ENCODE data around the gene AGAP1. TPM values are rescaled to one million over a fixed set of nuclear protein-coding genes. Genes with fewer than 3 reads are reported as not detected.

The AGAP1 gene
- polyA plus RNA-seq, 1 donor from 2014 or later, result 17.4 TPM

- Histone ChIP-seq H3K9me2 (ENCODE audit: insufficient read depth, low read length) (no peaks in the 10 kb centered on the region), H3K9ac (ENCODE audit: low read length) (no peak overlapping the region), H3K4me2 (ENCODE audit: low read length) (no peak overlapping the region), H3K79me2 (replicated peaks; ENCODE audit: insufficient read depth, low read length) (peaks cover 25% of the 10 kb centered on the region), H4K20me1 (ENCODE audit: insufficient read depth) (no peaks in the 10 kb centered on the region), H3K27ac (ENCODE audit: low read length) (no peak overlapping the region), H3K4me3 (ENCODE audit: low read length) (no peak overlapping the region), H3K9me3 (ENCODE audit: low read length) (no peaks in the 10 kb centered on the region), H3K36me3 (ENCODE audit: insufficient read depth, low read length) (no peaks in the 10 kb centered on the region), H2AFZ (ENCODE audit: low read depth, low read length) (no peak overlapping the region), H3F3A (ENCODE audit: insufficient read depth, low read length, poor library complexity, severe bottlenecking) (no peaks in the 10 kb centered on the region), H3K27me3 (ENCODE audit: insufficient read depth, low read depth, low read length) (no peaks in the 10 kb centered on the region)
- TF ChIP-seq EZH2 (IDR thresholded peaks at IDR 0.05; ENCODE audit: borderline replicate concordance, insufficient read depth, low read length, poor library complexity, severe bottlenecking), result no peak
- no peak for TF ChIP-seq RAD21 (conservative IDR thresholded peaks at IDR 0.05)
- TF ChIP-seq MXI1 (conservative IDR thresholded peaks at IDR 0.05; ENCODE audit: poor library complexity, severe bottlenecking), result no peak
- TF ChIP-seq EP300 (conservative IDR thresholded peaks at IDR 0.05; ENCODE audit: poor library complexity, severe bottlenecking), result no peak
- no peak for TF ChIP-seq POLR2AphosphoS5 (IDR thresholded peaks at IDR 0.05)
- no peak for TF ChIP-seq SMC3 (conservative IDR thresholded peaks at IDR 0.05; ENCODE audit: poor library complexity)
- no peak for TF ChIP-seq CTCF (IDR thresholded peaks at IDR 0.05; ENCODE audit: poor library complexity, severe bottlenecking)
- TF ChIP-seq REST (IDR thresholded peaks at IDR 0.05; ENCODE audit: borderline replicate concordance), result no peak
- TF ChIP-seq TAF1 (IDR thresholded peaks at IDR 0.05; ENCODE audit: low read depth), result no peak
Measured at GRCh38 chr2:235527806-235528469, 34.1 kb downstream of the AGAP1 start.

- Histone ChIP-seq H3K27ac (ENCODE audit: low read length) (no peak overlapping the region), H3K9ac (ENCODE audit: low read length) (no peak overlapping the region), H3K9me2 (ENCODE audit: insufficient read depth, low read length) (no peaks in the 10 kb centered on the region), H3K4me2 (ENCODE audit: low read length) (no peak overlapping the region), H3F3A (ENCODE audit: insufficient read depth, low read length, poor library complexity, severe bottlenecking) (no peaks in the 10 kb centered on the region), H3K4me3 (ENCODE audit: low read length) (no peak overlapping the region), H3K27me3 (ENCODE audit: insufficient read depth, low read depth, low read length) (no peaks in the 10 kb centered on the region), H3K79me2 (replicated peaks; ENCODE audit: insufficient read depth, low read length) (peaks cover 32% of the 10 kb centered on the region), H3K36me3 (ENCODE audit: insufficient read depth, low read length) (no peaks in the 10 kb centered on the region), H3K9me3 (ENCODE audit: low read length) (no peaks in the 10 kb centered on the region), H4K20me1 (ENCODE audit: insufficient read depth) (no peaks in the 10 kb centered on the region), H2AFZ (ENCODE audit: low read depth, low read length) (no peak overlapping the region)
- TF ChIP-seq EZH2 (IDR thresholded peaks at IDR 0.05; ENCODE audit: borderline replicate concordance, insufficient read depth, low read length, poor library complexity, severe bottlenecking) (no peak), MXI1 (conservative IDR thresholded peaks at IDR 0.05; ENCODE audit: poor library complexity, severe bottlenecking) (no peak), EP300 (conservative IDR thresholded peaks at IDR 0.05; ENCODE audit: poor library complexity, severe bottlenecking) (no peak), CTCF (IDR thresholded peaks at IDR 0.05; ENCODE audit: poor library complexity, severe bottlenecking) (no peak), TAF1 (IDR thresholded peaks at IDR 0.05; ENCODE audit: low read depth) (no peak), REST (IDR thresholded peaks at IDR 0.05; ENCODE audit: borderline replicate concordance) (no peak), RAD21 (conservative IDR thresholded peaks at IDR 0.05) (no peak), POLR2AphosphoS5 (IDR thresholded peaks at IDR 0.05) (no peak), SMC3 (conservative IDR thresholded peaks at IDR 0.05; ENCODE audit: poor library complexity) (no peak)
Measured at GRCh38 chr2:235529621-235530020, 35.8 kb downstream of the AGAP1 start.

Data from neural cell (in vitro differentiated cells).